ENCODE measurements around the gene OCA2. TPM values are rescaled to one million over a fixed set of nuclear protein-coding genes. Genes with fewer than 3 reads are reported as not detected.

Gene OCA2
- total RNA-seq, 1 experiment from 2014 or later: 0.31 TPM

GRCh38 chr15:27820232-27820631 is 278.9 kb downstream of the OCA2 start:
- Histone ChIP-seq H3K4me1 (ENCODE audit: insufficient read depth, low read length) (0 out of 2 replicates have a peak, but pooled peaks cover 2% of the 10 kb centered on the region), H2BK15ac (ENCODE audit: low read depth, low read length) (no peak overlapping the region), H3K4ac (ENCODE audit: low read depth, low read length) (no peak overlapping the region), H2BK12ac (ENCODE audit: insufficient read length, low read depth, low read length) (no peak overlapping the region), H4K91ac (ENCODE audit: insufficient read length, low read depth, low read length) (no peak overlapping the region), H3K79me2 (ENCODE audit: insufficient read depth, low read length) (no peaks in the 10 kb centered on the region), H3K79me1 (ENCODE audit: insufficient read depth, low read depth, low read length, poor library complexity, severe bottlenecking) (no peaks in the 10 kb centered on the region), H3K9me3 (ENCODE audit: control insufficient read depth, low read depth, low read length) (no peaks in the 10 kb centered on the region), H2AFZ (ENCODE audit: low read length) (no peak overlapping the region), H3K18ac (ENCODE audit: insufficient read length, low read depth, low read length) (no peak overlapping the region), H3K27me3 (ENCODE audit: insufficient read depth, low read length) (no peaks in the 10 kb centered on the region), H3K56ac (ENCODE audit: insufficient read length, low read depth, low read length) (no peak overlapping the region), H2BK120ac (ENCODE audit: low read depth, low read length, poor library complexity, severe bottlenecking) (no peak overlapping the region), H3K4me2 (ENCODE audit: insufficient read depth, insufficient read length, low read length) (no peak overlapping the region), H4K20me1 (ENCODE audit: control insufficient read depth, insufficient read depth, insufficient read length) (no peaks in the 10 kb centered on the region), H3K14ac (ENCODE audit: insufficient read depth, low read length) (no peak overlapping the region), H2BK20ac (ENCODE audit: low read depth, low read length, poor library complexity, severe bottlenecking) (no peak overlapping the region), H3K23ac (ENCODE audit: insufficient read length, low read depth, low read length) (no peak overlapping the region), H3T11ph (ENCODE audit: low read length) (no peak overlapping the region), H2BK5ac (ENCODE audit: insufficient read length, low read length) (no peak overlapping the region), H4K8ac (replicated peaks; ENCODE audit: insufficient read length, low read depth, low read length) (no peak overlapping the region), H3K27ac (ENCODE audit: insufficient read length, low read depth, low read length) (no peak overlapping the region), H2AK5ac (ENCODE audit: insufficient read length, low read length) (no peak overlapping the region), H3K23me2 (ENCODE audit: insufficient read length, low read depth, low read length, poor library complexity, severe bottlenecking) (no peaks in the 10 kb centered on the region), H3K9ac (ENCODE audit: extremely low read depth, insufficient read length, low read length) (no peak overlapping the region), H4K5ac (ENCODE audit: insufficient read length, low read depth, low read length) (no peak overlapping the region)
- Mint-ChIP-seq H3K4me1 (no peaks in the 10 kb centered on the region), H3K27ac (no peak overlapping the region), H3K36me3 (ENCODE audit: insufficient read depth in 1 of 3, low read depth in 3 of 3) (peaks cover 0 to 5% (median 0%) of the 10 kb centered on the region in 3 experiments; a peak in 5 of 7 replicates), H3K27me3 (ENCODE audit: low read depth) (no peaks in the 10 kb centered on the region), H3K9me3 (peaks cover 7 to 14% of the 10 kb centered on the region in 2 experiments; a peak in 4 of 5 replicates), H3K4me3 (no peak overlapping the region)
- DNase-seq: no peak
- TF ChIP-seq CTCF (conservative IDR thresholded peaks at IDR 0.05): no peak
- WGBS (ENCODE audit: extremely low coverage, insufficient read length, low lambda C conversion rate): no CpG with 5 or more reads among the region's 7 CpGs

Measured in H9 (cell line).